Right lobe of liver (tissue), 6 donors: ENCODE results near the gene CEP43. TPM values are rescaled to one million over a fixed set of nuclear protein-coding genes. Genes with fewer than 3 reads are reported as not detected.

ENCODE experiments used
- ATAC-seq, 4 donors: fragments of 200-7000 bp; cut with Tn5 transposase; one replicate each; pipeline ENCODE4 v1.9.1; 2020; ENCODE audit warnings: mild to moderate bottlenecking in 4 of 4, moderate library complexity in 4 of 4
- DNase-seq, 3 donors: peaks; one replicate each; pipeline ENCODE4 v3.0.0-alpha.2; 2020
- H3K27ac ChIP-seq, 3 donors: fragments of 200-600 bp; one replicate each; pipeline ENCODE4 v1.8.0; 2022
- H3K27me3 ChIP-seq, 2 donors: fragments of 200-600 bp; one replicate each; pipeline ENCODE4 v1.8.0; 2022
- H3K36me3 ChIP-seq, 4 donors: fragments of 200-600 bp; sonication (generic) in 1 of 4; one replicate each; pipeline versions ENCODE4 v1.5.1 to v1.8.0; 2017 to 2022; ENCODE audit warnings: control low read depth in 1 of 4
- H3K4me1 ChIP-seq, 4 donors: fragments of 200-600 bp; sonication (generic) in 1 of 4; one replicate each; pipeline versions ENCODE4 v1.5.1 to v1.8.0; 2017 to 2022; ENCODE audit warnings: control low read depth in 1 of 4
- H3K4me3 ChIP-seq, 3 donors: fragments of 200-600 bp; one replicate each; pipeline ENCODE4 v1.8.0; 2022
- H3K9me3 ChIP-seq, 4 donors: fragments of 200-600 bp; sonication (generic) in 1 of 4; one replicate each; pipeline versions ENCODE4 v1.5.1 to v1.8.0; 2017 to 2022; ENCODE audit warnings: control low read depth in 1 of 4
- POLR2A ChIP-seq: fragments of 450-650 bp; IDR thresholded peaks from one replicate; pipeline ENCODE4 v1.6.1; 2017; ENCODE audit warnings: antibody characterized with exemption, mild to moderate bottlenecking
- WGBS: methylation state at CpG from one replicate; pipeline ENCODE4 v1.1.6; 2018; ENCODE audit warnings: low coverage, low lambda C conversion rate; ENCODE audit not compliant: insufficient coverage; ENCODE audit errors: missing lambda C conversion rate; 5-methylcytosine and 5-hydroxymethylcytosine counted together
- intact Hi-C, 2 donors: fragments of 100-400 bp; cut with DNase I; formaldehyde crosslinking; loops; one replicate each; pipeline versions ENCODE4 v1.11.2 to v1.14.1; 2022
- total RNA-seq, 6 experiments: library from RNA; depleted of rRNA in 2 of 6; stranded (reverse); fragments of >200 nt in 2 of 6; fragmentation: NEBNext Ultra II Directional in 3 of 6; extraction: Animal tissue kit (Norgen Biotek cat#: 25700) in 3 of 6; gene quantifications; one replicate each; pipeline versions ENCODE4 v1.1.0 to v1.2.4, GENCODE V29; 2016 to 2023
- TF ChIP-seq, protein P1 (sequence below), 4 donors: fragments of 200-600 bp in 3 of 4; fragments of 450-650 bp in 1 of 4; IDR thresholded peaks; one replicate each; pipeline versions ENCODE4 v1.5.1 to v1.8.0; 2016 to 2022; ENCODE audit warnings: antibody characterized with exemption in 4 of 4, mild to moderate bottlenecking in 2 of 4
- donor health status: DM: no; HTN: yes; CAD: no.
- donor health status: DM: no; HTN: no; CAD: no.
- donor health status: DM: no; HTN: no; CAD: no.
- donor health status: DM: no; HTN: yes; CAD: no.
- donor health status: DM: no; HTN: yes; CAD: no.

CEP43 gene
- total RNA-seq, 6 experiments from 2014 or later: 11.7 to 23.5 (median 19.7) TPM

DNA sequence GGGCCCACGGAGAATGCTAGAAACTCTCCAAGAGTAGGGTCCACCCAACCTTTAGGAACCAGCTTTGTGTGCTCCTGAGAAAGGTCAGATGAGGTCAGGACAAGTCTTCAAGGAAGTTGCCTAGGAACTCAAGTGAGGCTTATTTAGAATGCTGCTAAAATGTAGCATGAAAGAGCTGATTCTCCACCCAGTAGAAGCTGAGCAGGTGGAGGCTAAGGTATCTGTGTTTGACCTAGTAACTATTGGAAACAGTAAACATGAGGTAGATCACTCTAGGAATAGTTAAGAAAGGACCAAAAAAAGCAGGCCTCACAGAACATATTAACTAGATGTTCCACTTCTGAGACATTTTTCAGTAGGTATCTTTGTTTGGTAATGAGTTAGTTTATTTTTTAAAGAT is 13.9 kb downstream of the CEP43 start:
- 100% methylated on average over 1 of the region's 1 CpG for WGBS
- DNase-seq: no peak
- ATAC-seq: no peak
- no peak for TF ChIP-seq POLR2A
- TF ChIP-seq, protein P1, sequence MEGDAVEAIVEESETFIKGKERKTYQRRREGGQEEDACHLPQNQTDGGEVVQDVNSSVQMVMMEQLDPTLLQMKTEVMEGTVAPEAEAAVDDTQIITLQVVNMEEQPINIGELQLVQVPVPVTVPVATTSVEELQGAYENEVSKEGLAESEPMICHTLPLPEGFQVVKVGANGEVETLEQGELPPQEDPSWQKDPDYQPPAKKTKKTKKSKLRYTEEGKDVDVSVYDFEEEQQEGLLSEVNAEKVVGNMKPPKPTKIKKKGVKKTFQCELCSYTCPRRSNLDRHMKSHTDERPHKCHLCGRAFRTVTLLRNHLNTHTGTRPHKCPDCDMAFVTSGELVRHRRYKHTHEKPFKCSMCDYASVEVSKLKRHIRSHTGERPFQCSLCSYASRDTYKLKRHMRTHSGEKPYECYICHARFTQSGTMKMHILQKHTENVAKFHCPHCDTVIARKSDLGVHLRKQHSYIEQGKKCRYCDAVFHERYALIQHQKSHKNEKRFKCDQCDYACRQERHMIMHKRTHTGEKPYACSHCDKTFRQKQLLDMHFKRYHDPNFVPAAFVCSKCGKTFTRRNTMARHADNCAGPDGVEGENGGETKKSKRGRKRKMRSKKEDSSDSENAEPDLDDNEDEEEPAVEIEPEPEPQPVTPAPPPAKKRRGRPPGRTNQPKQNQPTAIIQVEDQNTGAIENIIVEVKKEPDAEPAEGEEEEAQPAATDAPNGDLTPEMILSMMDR (IDR thresholded peaks at IDR 0.05): no peak
- no peaks in the 10 kb centered on the region for H3K27me3 ChIP-seq
- peaks cover 0 to 41% (median 8%) of the 10 kb centered on the region in 4 donors for H3K36me3 ChIP-seq
- no peak overlapping the region for H3K27ac ChIP-seq
- H3K9me3 ChIP-seq: no peaks in the 10 kb centered on the region
- intact Hi-C loops: no loop called here
- no peaks in the 10 kb centered on the region for H3K4me1 ChIP-seq
- no peak overlapping the region for H3K4me3 ChIP-seq

DNA sequence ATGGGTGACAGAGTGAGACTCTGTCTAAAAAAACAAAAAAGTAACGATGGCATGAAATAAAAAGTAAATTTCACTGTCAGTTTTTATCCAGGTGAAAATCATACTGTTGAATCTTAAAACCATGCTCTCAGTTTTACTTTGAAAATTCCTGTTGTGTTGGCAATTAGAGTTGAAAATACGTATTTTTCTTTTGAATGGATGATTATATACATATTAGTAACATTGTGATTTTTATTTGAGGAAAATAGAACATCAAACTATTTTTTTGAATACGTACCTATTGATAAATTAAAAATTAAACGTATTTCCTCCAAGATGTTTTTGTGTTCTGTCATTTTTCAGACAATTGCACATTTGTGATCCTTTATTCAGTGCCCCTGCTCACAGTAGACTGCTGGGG is 14.7 kb downstream of the CEP43 start:
- peaks cover 0 to 45% (median 8%) of the 10 kb centered on the region in 4 donors for H3K36me3 ChIP-seq
- 95% methylated on average over 4 of the region's 4 CpGs for WGBS
- intact Hi-C loops: no loop called here
- no peak overlapping the region for H3K27ac ChIP-seq
- no peak overlapping the region for H3K4me3 ChIP-seq
- TF ChIP-seq POLR2A: no peak
- TF ChIP-seq, protein P1 (IDR thresholded peaks at IDR 0.05): no peak
- H3K4me1 ChIP-seq: no peaks in the 10 kb centered on the region
- ATAC-seq (no peak), DNase-seq (no peak)
- H3K27me3 ChIP-seq: no peaks in the 10 kb centered on the region
- no peaks in the 10 kb centered on the region for H3K9me3 ChIP-seq

DNA sequence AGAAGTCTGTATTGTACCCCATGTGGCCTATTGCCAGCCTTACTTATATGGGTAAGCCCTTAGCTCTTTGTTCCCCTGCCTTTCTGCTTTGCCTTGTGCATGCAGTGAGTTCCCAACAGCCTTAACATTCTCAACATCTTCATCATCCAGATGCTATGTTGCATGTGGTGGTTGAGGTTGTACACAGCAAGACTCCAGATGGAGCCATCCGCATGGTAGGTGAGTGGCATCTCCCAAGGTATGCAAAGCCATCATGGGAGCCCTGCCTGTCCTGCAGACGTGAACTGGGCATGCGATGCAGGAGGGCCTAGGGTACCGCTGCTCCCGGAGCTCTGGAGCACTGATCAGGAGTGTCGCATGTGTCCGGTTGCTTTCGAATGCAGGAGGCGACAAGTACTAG is 16.1 kb downstream of the CEP43 start:
- Histone ChIP-seq H3K27ac (no peak overlapping the region), H3K27me3 (no peaks in the 10 kb centered on the region), H3K36me3 (peaks cover 0 to 46% (median 8%) of the 10 kb centered on the region in 4 donors), H3K4me3 (no peak overlapping the region), H3K4me1 (no peaks in the 10 kb centered on the region), H3K9me3 (no peaks in the 10 kb centered on the region)
- 98% methylated on average over 9 of the region's 9 CpGs for WGBS
- intact Hi-C loops: no loop called here
- no peak for DNase-seq
- TF ChIP-seq, protein P1 (IDR thresholded peaks at IDR 0.05): no peak
- no peak for TF ChIP-seq POLR2A
- no peak for ATAC-seq

DNA sequence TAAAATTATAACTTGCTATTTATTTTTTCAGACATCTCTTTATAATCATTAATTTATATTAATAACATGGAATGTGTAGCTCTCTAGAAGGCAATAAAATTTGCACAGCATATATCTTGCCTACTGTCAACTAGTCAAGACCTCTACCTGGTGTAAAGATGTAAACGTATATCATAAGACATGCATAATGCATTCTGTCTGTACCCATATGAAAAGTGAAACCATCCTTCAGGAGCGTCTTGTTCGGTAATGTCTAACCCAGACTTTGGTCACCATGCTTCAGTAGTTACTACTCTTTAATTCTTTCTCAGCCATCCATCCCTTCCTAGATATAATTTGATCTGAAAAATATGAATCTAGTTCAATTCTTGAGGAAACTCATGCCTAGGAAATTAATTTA is 21.0 kb downstream of the CEP43 start:
- TF ChIP-seq, protein P1 (IDR thresholded peaks at IDR 0.05): no peak
- TF ChIP-seq POLR2A: no peak
- Histone ChIP-seq H3K27me3 (no peaks in the 10 kb centered on the region), H3K27ac (no peak overlapping the region), H3K4me3 (no peak overlapping the region), H3K36me3 (peaks cover 0 to 26% (median 7%) of the 10 kb centered on the region in 4 donors), H3K9me3 (no peaks in the 10 kb centered on the region), H3K4me1 (no peaks in the 10 kb centered on the region)
- ATAC-seq (no peak), DNase-seq (no peak)
- intact Hi-C loops: no loop called here
- 86% methylated on average over 3 of the region's 3 CpGs for WGBS

DNA sequence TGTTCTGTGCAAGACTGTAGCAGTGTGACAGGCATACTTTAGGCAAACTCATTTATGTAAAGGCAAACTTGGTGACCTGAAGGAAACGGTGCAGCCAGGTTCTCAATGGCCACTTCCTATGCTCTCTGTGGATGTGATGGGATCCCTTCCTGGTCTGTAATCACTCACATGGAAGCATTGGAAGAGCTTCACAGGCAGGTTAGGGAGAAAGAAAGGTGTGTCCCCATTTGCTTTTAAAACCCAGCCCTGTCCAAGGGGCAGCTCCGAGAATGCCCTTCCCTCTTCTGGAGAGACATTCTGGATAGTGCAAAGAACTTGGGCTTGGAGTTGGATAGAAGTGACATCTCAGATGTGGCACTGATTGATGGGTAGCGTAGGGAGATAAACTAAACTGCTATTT is 28.1 kb downstream of the CEP43 start:
- peaks cover 0 to 46% (median 11%) of the 10 kb centered on the region in 4 donors for H3K36me3 ChIP-seq
- intact Hi-C loops: no loop called here
- H3K27ac ChIP-seq: no peak overlapping the region
- no peak overlapping the region for H3K4me3 ChIP-seq
- H3K27me3 ChIP-seq: no peaks in the 10 kb centered on the region
- ATAC-seq: no peak
- no peaks in the 10 kb centered on the region for H3K4me1 ChIP-seq
- no peak for TF ChIP-seq POLR2A
- TF ChIP-seq, protein P1 (IDR thresholded peaks at IDR 0.05): no peak
- no peaks in the 10 kb centered on the region for H3K9me3 ChIP-seq
- no peak for DNase-seq
- whole genome bisulfite sequencing: 93% methylated on average over 3 of the region's 3 CpGs
